ENCODE data around the gene TTLL8.

TTLL8 gene

DNA sequence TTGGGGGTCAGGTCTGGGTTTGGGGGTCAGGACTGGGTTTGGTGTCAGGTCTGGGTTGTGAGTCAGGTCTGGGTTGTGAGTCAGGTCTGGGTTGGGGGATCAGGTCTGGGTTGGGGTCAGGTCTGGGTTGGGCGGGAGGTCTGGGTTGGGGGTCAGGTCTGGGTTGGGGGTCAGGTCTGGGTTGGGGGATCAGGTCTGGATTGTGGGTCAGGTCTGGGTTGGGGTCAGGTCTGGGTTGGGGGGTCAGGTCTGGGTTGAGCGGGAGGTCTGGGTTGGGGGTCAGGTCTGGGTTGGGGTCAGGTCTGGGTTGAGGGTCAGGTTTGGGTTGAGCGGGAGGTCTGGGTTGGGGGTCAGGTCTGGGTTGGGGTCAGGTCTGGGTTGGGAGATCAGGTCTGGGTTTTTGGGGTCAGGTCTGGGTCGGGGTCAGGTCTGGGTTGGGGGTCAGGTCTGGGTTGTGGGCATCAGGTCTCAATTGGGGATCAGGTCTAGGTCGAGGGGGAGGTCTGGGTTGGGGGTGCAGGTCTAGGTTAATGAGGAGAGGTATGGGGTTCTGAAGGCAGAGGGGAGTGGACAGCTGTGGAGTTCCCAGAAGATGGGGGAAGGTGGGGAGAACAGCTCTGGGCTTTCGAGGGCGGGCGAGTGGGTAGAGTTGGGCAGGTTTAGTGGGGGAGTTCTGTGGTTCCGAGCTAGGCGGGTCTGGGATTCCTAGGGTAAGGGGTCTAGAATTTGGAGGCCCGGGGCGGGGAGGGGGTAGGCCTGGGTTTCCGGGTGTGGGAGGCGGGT is 629 bp downstream of the TTLL8 start:
- TF ChIP-seq CEBPB (IDR thresholded peaks at IDR 0.05) (no peak), TCF12 (IDR thresholded peaks at IDR 0.05; ENCODE audit: low read depth) (no peak), TAF1 (IDR thresholded peaks at IDR 0.05; ENCODE audit: low read depth) (no peak), EGR1 (IDR thresholded peaks at IDR 0.05) (no peak), YY1 (IDR thresholded peaks at IDR 0.05; ENCODE audit: low read depth) (no peak), NFIC (IDR thresholded peaks at IDR 0.05) (no peak), EP300 (IDR thresholded peaks at IDR 0.05; ENCODE audit: borderline replicate concordance) (no peak), ZBTB7A (IDR thresholded peaks at IDR 0.05; ENCODE audit: low read depth) (no peak), FOXM1 (IDR thresholded peaks at IDR 0.05; ENCODE audit: borderline replicate concordance, low read depth) (no peak), RAD21 (IDR thresholded peaks at IDR 0.05; ENCODE audit: low read depth) (no peak), TEAD4 (IDR thresholded peaks at IDR 0.05) (no peak), CREB1 (IDR thresholded peaks at IDR 0.05; ENCODE audit: low read depth) (no peak)
- TF ChIP-seq, protein P1, sequence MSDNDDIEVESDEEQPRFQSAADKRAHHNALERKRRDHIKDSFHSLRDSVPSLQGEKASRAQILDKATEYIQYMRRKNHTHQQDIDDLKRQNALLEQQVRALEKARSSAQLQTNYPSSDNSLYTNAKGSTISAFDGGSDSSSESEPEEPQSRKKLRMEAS (IDR thresholded peaks at IDR 0.05), result no peak
- TF ChIP-seq, protein P2, sequence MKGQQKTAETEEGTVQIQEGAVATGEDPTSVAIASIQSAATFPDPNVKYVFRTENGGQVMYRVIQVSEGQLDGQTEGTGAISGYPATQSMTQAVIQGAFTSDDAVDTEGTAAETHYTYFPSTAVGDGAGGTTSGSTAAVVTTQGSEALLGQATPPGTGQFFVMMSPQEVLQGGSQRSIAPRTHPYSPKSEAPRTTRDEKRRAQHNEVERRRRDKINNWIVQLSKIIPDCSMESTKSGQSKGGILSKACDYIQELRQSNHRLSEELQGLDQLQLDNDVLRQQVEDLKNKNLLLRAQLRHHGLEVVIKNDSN (IDR thresholded peaks at IDR 0.05), result no peak
- TF ChIP-seq, protein P3, sequence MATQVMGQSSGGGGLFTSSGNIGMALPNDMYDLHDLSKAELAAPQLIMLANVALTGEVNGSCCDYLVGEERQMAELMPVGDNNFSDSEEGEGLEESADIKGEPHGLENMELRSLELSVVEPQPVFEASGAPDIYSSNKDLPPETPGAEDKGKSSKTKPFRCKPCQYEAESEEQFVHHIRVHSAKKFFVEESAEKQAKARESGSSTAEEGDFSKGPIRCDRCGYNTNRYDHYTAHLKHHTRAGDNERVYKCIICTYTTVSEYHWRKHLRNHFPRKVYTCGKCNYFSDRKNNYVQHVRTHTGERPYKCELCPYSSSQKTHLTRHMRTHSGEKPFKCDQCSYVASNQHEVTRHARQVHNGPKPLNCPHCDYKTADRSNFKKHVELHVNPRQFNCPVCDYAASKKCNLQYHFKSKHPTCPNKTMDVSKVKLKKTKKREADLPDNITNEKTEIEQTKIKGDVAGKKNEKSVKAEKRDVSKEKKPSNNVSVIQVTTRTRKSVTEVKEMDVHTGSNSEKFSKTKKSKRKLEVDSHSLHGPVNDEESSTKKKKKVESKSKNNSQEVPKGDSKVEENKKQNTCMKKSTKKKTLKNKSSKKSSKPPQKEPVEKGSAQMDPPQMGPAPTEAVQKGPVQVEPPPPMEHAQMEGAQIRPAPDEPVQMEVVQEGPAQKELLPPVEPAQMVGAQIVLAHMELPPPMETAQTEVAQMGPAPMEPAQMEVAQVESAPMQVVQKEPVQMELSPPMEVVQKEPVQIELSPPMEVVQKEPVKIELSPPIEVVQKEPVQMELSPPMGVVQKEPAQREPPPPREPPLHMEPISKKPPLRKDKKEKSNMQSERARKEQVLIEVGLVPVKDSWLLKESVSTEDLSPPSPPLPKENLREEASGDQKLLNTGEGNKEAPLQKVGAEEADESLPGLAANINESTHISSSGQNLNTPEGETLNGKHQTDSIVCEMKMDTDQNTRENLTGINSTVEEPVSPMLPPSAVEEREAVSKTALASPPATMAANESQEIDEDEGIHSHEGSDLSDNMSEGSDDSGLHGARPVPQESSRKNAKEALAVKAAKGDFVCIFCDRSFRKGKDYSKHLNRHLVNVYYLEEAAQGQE (IDR thresholded peaks at IDR 0.05; ENCODE audit: low read depth), result no peak

DNA sequence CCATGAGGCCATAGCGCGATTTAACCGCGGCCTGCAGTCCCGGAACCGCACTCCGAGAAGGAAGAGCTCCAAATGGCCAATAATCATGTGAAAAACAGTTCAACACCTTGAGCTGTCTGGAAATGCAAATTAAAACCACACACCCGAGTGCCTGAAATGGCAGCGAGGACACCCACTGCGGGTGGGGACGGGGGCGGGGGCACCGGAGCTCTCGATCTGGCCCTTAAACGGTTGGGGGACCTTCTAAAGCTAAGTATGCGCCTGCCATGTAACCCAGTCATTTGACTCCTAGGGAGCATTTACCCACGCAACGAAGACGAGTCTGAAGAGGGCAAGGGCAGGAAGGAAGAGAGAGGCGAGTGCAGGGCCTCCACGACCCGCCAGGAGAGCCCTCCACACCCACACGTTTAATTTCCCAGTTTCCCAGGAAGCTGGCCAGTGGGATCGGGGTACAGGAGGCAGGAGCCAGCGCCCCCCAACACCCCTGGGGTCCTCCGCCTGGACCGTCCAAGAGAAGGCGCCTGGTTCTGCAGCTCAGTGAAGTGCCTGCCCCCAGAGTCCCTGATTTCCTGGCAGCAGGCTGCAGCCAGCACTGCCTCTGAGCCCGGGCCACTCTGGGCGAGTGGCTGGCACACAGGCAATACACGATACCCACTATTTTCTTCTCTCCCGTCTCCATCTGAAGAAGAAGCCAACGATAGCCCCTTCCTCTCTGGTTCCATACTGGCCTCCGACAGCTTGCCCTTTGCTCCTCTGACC is 1.7 kb downstream of the TTLL8 start:
- TF ChIP-seq TCF12 (IDR thresholded peaks at IDR 0.05; ENCODE audit: low read depth), result no peak
- TF ChIP-seq EP300 (IDR thresholded peaks at IDR 0.05; ENCODE audit: borderline replicate concordance), result no peak
- no peak for TF ChIP-seq NFIC (IDR thresholded peaks at IDR 0.05)
- no peak for TF ChIP-seq CREB1 (IDR thresholded peaks at IDR 0.05; ENCODE audit: low read depth)
- no peak for TF ChIP-seq CEBPB (IDR thresholded peaks at IDR 0.05)
- no peak for TF ChIP-seq ZBTB7A (IDR thresholded peaks at IDR 0.05; ENCODE audit: low read depth)
- TF ChIP-seq FOXM1 (IDR thresholded peaks at IDR 0.05; ENCODE audit: borderline replicate concordance, low read depth), result no peak

DNA sequence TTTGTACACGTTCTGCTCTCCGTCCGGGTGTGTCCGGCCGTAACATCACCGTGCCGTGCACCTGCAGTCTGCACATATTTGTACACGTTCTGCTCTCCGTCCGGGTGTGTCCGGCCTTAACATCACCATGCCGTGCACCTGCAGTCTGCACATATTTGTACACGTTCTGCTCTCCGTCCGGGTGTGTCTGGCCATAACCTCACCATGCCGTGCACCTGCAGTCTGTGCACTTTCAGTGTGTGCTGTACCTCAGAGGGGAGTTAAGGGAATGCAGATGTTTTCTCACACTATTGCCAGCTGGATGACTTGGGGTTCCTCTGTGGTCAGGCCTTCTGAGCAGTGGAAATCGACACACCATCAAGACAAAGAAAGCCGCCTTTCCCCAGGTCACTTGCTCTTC is 4.2 kb downstream of the TTLL8 start:
- TF ChIP-seq, protein P2 (IDR thresholded peaks at IDR 0.05), result no peak
- no peak for TF ChIP-seq TAF1 (IDR thresholded peaks at IDR 0.05; ENCODE audit: low read depth)
- TF ChIP-seq YY1 (IDR thresholded peaks at IDR 0.05; ENCODE audit: low read depth), result no peak
- TF ChIP-seq NFIC (IDR thresholded peaks at IDR 0.05), result no peak
- TF ChIP-seq ZBTB7A (IDR thresholded peaks at IDR 0.05; ENCODE audit: low read depth), result no peak
- no peak for TF ChIP-seq TCF12 (IDR thresholded peaks at IDR 0.05; ENCODE audit: low read depth)
- TF ChIP-seq CEBPB (IDR thresholded peaks at IDR 0.05), result no peak
- TF ChIP-seq CREB1 (IDR thresholded peaks at IDR 0.05; ENCODE audit: low read depth), result no peak
- TF ChIP-seq FOXM1 (IDR thresholded peaks at IDR 0.05; ENCODE audit: borderline replicate concordance, low read depth), result no peak
- TF ChIP-seq, protein P1 (IDR thresholded peaks at IDR 0.05), result no peak
- TF ChIP-seq EGR1 (IDR thresholded peaks at IDR 0.05), result no peak
- TF ChIP-seq RAD21 (IDR thresholded peaks at IDR 0.05; ENCODE audit: low read depth), result no peak
- TF ChIP-seq EP300 (IDR thresholded peaks at IDR 0.05; ENCODE audit: borderline replicate concordance), result no peak

DNA sequence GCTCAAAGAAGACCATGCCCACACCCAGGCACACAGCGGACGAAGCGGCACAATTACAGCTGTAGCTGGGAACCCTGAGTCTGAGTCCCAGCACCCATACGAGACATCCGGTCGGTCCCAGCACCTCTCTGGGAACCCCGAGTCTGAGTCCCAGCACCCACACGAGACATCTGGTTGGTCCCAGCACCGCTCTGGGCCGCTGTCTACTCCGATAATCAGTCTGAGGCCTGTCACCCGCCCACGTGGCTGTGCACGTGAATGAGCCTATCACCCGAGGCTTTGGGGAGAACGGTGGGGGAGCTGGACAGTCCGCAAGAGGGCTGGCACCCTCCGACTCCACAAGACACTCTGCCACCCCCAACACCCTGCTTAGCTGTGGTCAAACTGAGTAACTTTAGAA is 6.2 kb downstream of the TTLL8 start:
- TF ChIP-seq EGR1 (IDR thresholded peaks at IDR 0.05), result no peak
- no peak for TF ChIP-seq TAF1 (IDR thresholded peaks at IDR 0.05; ENCODE audit: low read depth)
- TF ChIP-seq TCF12 (IDR thresholded peaks at IDR 0.05; ENCODE audit: low read depth), result no peak
- TF ChIP-seq NFIC (IDR thresholded peaks at IDR 0.05), result no peak
- no peak for TF ChIP-seq YY1 (IDR thresholded peaks at IDR 0.05; ENCODE audit: low read depth)
- TF ChIP-seq, protein P3 (IDR thresholded peaks at IDR 0.05; ENCODE audit: low read depth), result no peak
- TF ChIP-seq TEAD4 (IDR thresholded peaks at IDR 0.05), result no peak
- no peak for TF ChIP-seq FOXM1 (IDR thresholded peaks at IDR 0.05; ENCODE audit: borderline replicate concordance, low read depth)
- no peak for TF ChIP-seq EP300 (IDR thresholded peaks at IDR 0.05; ENCODE audit: borderline replicate concordance)
- TF ChIP-seq, protein P2 (IDR thresholded peaks at IDR 0.05), result no peak
- no peak for TF ChIP-seq ZBTB7A (IDR thresholded peaks at IDR 0.05; ENCODE audit: low read depth)
